ENCODE results near the gene CGB7. TPM values are rescaled to one million over a fixed set of nuclear protein-coding genes. Genes with fewer than 3 reads are reported as not detected.
"Not testable (repeated sequence)": the region's sequence is repeated elsewhere in the genome, so short reads cannot be mapped to it uniquely, and the experiment has no call there.

Gene CGB7
- total and polyA plus RNA-seq, 10 of the 15 experiments (the other 5 are each of a cell fraction or from before 2014, with no cell fraction given) = 0.06 TPM; not detected in 9

- TF ChIP-seq PRDM15 (CRISPR knock-in tag; IDR thresholded peaks at IDR 0.05) = no peak
These were observed 15.4 kb downstream of the CGB7 start (continued) for GRCh38 chr19:49042177-49042576.

GRCh38 chr19:49039736-49040135, 17.8 kb downstream of the CGB7 start:
- BruUV-seq (replicated peaks); in situ Hi-C loops (cut with MboI): not testable (repeated sequence)

GRCh38 chr19:49038557-49039276, 18.8 kb downstream of the CGB7 start:
- H3K36me3 ChIP-seq (ENCODE audit: control insufficient read depth in 2 of 2, insufficient read depth in 2 of 2, low read length in 1 of 2); ATAC-seq; H3K4me1 ChIP-seq (ENCODE audit: control insufficient read depth, insufficient read depth, low read length); H3K79me2 ChIP-seq (ENCODE audit: control insufficient read depth, insufficient read depth, low read length); H3K4me2 ChIP-seq (ENCODE audit: control insufficient read depth, insufficient read depth); H3K9me3 ChIP-seq (replicated peaks; ENCODE audit: control insufficient read depth, insufficient read depth, low read length); FAIRE-seq; H3K27ac ChIP-seq (ENCODE audit: control insufficient read depth, insufficient read depth); BruUV-seq (replicated peaks); CTCF ChIA-PET; intact Hi-C loops (cut with micrococcal nuclease; ENCODE audit: unreplicated experiment); H2AFZ ChIP-seq (ENCODE audit: control insufficient read depth, low read depth, low read length); RAD21 ChIA-PET (ENCODE audit: unreplicated experiment); H4K20me1 ChIP-seq (ENCODE audit: control insufficient read depth, insufficient read depth); H3K9ac ChIP-seq (ENCODE audit: control insufficient read depth, insufficient read depth, low read length); DNase-seq (ENCODE audit: low read depth, low spot score); SMC1A ChIA-PET (ENCODE audit: uncharacterized antibody, unreplicated experiment); POLR2A ChIA-PET; H3K4me3 ChIP-seq; in situ Hi-C loops (cut with MboI); H3K27me3 ChIP-seq (replicated peaks in 1 of 2; ENCODE audit: control insufficient read depth in 2 of 2, insufficient read depth in 2 of 2, low read length in 1 of 2): not testable (repeated sequence)
- WGBS (ENCODE audit: insufficient coverage, insufficient replicate concordance, low lambda C conversion rate, missing lambda C conversion rate) = 34% methylated on average over 26 of the region's 26 CpGs

More at GRCh38 chr19:49039736-49040135, 17.8 kb downstream of the CGB7 start:
- CTCF ChIA-PET; H3K4me1 ChIP-seq (ENCODE audit: control insufficient read depth, insufficient read depth, low read length); H3K36me3 ChIP-seq (ENCODE audit: control insufficient read depth in 2 of 2, insufficient read depth in 2 of 2, low read length in 1 of 2); H3K27ac ChIP-seq (ENCODE audit: control insufficient read depth, insufficient read depth); POLR2A ChIA-PET; FAIRE-seq; H3K4me3 ChIP-seq; H3K4me2 ChIP-seq (ENCODE audit: control insufficient read depth, insufficient read depth); H4K20me1 ChIP-seq (ENCODE audit: control insufficient read depth, insufficient read depth); SMC1A ChIA-PET (ENCODE audit: uncharacterized antibody, unreplicated experiment); RAD21 ChIA-PET (ENCODE audit: unreplicated experiment); intact Hi-C loops (cut with micrococcal nuclease; ENCODE audit: unreplicated experiment); DNase-seq (ENCODE audit: low read depth, low spot score); H3K27me3 ChIP-seq (replicated peaks in 1 of 2; ENCODE audit: control insufficient read depth in 2 of 2, insufficient read depth in 2 of 2, low read length in 1 of 2); H2AFZ ChIP-seq (ENCODE audit: control insufficient read depth, low read depth, low read length); H3K79me2 ChIP-seq (ENCODE audit: control insufficient read depth, insufficient read depth, low read length); H3K9ac ChIP-seq (ENCODE audit: control insufficient read depth, insufficient read depth, low read length); ATAC-seq; H3K9me3 ChIP-seq (replicated peaks; ENCODE audit: control insufficient read depth, insufficient read depth, low read length): not testable (repeated sequence)
- WGBS (ENCODE audit: insufficient coverage, insufficient replicate concordance, low lambda C conversion rate, missing lambda C conversion rate) = 13% methylated on average over 7 of the region's 9 CpGs

- WGBS (ENCODE audit: insufficient coverage, insufficient replicate concordance, low lambda C conversion rate, missing lambda C conversion rate) = 46% methylated on average over 6 of the region's 8 CpGs
- H3K9me3 ChIP-seq (replicated peaks; ENCODE audit: control insufficient read depth, insufficient read depth, low read length); H3K27ac ChIP-seq (ENCODE audit: control insufficient read depth, insufficient read depth); RAD21 ChIA-PET (ENCODE audit: unreplicated experiment); H3K4me2 ChIP-seq (ENCODE audit: control insufficient read depth, insufficient read depth); DNase-seq (ENCODE audit: low read depth, low spot score); BruUV-seq (replicated peaks); H3K4me3 ChIP-seq; SMC1A ChIA-PET (ENCODE audit: uncharacterized antibody, unreplicated experiment); H3K27me3 ChIP-seq (replicated peaks in 1 of 2; ENCODE audit: control insufficient read depth in 2 of 2, insufficient read depth in 2 of 2, low read length in 1 of 2); H4K20me1 ChIP-seq (ENCODE audit: control insufficient read depth, insufficient read depth); CTCF ChIA-PET; in situ Hi-C loops (cut with MboI); H3K79me2 ChIP-seq (ENCODE audit: control insufficient read depth, insufficient read depth, low read length); H2AFZ ChIP-seq (ENCODE audit: control insufficient read depth, low read depth, low read length); ATAC-seq; intact Hi-C loops (cut with micrococcal nuclease; ENCODE audit: unreplicated experiment); H3K36me3 ChIP-seq (ENCODE audit: control insufficient read depth in 2 of 2, insufficient read depth in 2 of 2, low read length in 1 of 2); H3K4me1 ChIP-seq (ENCODE audit: control insufficient read depth, insufficient read depth, low read length); H3K9ac ChIP-seq (ENCODE audit: control insufficient read depth, insufficient read depth, low read length); FAIRE-seq; POLR2A ChIA-PET: not testable (repeated sequence)
These were observed 19.4 kb downstream of the CGB7 start for GRCh38 chr19:49038111-49038510.

Measured in GM12878 (cell line).